ENCODE measurements around the gene KLC4.
A peak's percentile ranks its signal among the peaks of the same experiment; 100 is the strongest.
"Not testable (repeated sequence)": the region's sequence is repeated elsewhere in the genome, so short reads cannot be mapped to it uniquely, and the experiment has no call there.

Gene KLC4

DNA sequence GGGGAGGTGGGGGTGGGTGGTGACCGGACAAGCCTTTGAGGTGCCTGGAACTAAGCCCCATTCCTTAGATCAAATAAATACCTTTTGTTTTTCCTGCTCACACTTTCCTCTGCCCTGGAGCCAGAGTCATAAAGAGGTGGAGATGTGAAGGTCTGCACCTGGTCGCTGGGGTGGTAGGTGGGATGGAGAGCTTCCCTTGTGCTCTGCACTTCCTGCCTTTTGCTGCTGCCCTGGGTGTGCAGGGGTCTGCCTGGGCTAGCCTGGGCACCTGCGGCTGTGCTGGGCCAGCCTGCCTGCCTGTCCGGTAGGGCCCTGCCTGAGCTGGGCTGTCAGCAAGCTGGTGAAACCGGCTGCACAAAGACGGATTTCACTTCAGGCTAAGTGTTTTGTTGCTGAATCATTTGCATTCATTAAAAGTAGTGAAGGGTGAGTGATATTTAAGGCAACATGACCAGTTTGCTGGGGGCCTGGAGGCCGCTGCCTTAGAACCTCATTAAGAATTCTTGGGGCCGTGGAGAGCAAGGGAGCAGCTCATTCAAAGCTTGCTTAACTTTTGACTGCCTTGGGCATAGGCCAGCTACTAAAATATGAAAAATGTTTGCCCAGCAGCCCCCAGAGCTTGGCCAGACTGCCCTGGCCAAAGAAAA is 37.1 kb downstream of the KLC4 start:
- peak; percentile 67 for DNase-seq

DNA sequence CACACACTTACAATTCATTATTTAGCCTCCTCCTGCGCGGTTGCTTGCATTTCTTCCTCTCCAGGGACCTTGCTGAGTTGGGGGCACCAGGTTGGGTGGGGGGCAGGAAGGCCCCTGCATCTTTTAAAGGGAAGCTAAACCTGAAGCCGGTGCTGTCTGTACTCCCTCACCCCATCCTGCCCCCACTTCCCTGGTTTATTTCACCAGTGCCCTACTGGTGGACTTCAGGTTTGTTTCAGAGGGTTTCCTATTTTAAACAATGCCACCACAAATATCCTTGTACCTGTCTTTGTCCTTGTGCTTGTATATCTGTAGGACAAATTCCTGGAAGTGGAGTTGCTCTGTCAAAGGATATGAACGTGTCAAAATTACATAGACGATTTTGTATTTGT is 37.7 kb downstream of the KLC4 start:
- no peak for DNase-seq

DNA sequence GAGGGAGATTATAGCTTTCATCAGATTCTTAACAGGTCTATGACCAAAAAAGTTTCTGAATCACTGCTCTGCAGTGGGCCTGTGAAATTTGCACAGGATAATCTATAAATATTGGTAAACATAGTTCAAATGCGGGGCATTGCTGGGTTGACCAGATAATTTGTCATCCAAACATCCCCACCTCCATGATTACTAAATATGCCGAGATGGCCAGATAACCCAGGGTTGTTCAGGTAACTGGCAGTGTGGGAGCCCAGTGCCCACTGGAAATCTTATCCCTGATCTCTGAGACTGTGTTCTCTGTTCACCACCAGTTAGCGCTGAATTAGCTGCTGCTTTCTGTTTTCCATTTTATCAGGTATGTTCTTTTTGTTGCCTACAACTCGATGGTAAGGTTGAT is 38.1 kb downstream of the KLC4 start:
- no peak for DNase-seq

DNA sequence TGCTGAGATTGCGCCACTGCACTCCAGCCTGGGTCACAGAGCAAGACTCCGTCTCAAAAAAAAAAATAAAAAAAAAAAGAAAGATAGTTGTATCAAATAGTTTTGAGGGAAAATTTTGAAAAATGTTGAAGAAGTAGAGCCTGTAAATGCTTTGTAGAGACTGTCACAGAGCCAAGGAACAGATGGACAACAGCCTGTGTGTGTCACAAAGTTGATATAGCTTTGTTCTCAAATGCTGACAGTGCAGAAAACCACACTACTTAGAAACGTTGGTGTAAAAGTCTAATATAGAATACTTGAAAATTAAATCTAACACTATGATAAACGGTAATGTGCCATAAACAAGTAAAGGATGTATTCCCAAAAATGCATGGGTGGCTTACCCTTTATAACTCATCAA is 42.1 kb downstream of the KLC4 start:
- no peak for DNase-seq

DNA sequence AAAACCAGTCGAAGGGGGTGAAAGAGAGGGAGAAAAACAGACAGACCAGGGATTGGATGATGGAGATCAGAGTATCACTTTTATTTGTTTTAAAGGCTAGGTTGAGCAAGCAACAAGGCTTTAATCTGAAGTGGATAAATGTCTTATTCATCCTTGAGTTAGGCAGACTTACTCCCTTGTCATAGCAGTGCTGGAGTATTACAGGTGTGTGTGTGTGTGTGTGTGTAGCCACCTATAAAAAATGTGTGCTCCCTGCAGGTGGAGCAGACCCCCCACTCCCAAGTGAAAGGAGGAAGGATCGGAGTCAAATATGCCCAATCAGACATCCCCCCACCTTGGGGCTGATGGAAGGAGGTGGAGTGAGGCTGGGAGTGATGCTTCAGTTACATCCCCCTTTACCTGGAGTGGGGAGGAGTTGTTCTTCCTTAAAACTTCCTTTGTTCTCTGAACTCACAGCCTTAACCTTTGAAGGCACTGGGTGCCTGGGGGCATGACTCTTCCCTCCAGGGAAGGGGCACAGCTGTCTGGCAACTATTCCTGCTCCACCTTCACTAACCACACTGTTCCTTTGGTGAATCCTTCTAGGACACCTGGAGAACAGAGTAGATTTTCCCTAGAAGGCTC is 43.9 kb downstream of the KLC4 start:
- peak; percentile 43 for DNase-seq

DNA sequence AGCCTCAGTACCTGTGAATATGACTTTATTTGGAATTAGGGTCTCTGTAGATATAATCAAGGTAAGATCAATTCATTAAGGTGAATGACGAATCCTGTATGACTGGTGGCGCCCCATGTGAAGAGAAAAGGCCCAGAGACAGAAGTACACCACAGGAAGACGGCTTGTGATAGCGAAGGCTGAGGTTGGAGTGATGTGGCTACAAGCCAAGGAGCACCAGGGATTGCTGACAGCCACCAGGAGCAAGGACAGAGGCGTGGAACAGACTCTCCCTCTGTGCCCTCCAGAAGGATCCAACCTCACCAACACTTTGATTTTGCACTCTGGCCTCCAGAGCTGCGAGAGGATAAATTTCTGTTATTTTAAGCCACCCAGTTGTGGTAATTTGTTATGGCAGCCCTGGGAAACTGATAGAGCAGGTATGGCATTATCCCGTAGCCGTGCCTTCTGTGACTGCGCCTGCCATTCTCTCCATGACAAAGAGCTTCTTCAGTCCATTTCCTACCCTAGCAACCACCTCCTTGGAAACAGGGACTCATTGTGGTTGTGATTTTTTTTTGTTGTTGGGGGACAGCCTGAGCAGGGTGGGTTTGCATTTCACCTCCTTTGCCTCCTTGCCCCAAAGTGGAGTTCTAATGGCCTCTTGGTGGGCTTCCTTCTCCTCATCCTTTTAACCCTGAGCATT is 46.2 kb downstream of the KLC4 start:
- no peak for DNase-seq

DNA sequence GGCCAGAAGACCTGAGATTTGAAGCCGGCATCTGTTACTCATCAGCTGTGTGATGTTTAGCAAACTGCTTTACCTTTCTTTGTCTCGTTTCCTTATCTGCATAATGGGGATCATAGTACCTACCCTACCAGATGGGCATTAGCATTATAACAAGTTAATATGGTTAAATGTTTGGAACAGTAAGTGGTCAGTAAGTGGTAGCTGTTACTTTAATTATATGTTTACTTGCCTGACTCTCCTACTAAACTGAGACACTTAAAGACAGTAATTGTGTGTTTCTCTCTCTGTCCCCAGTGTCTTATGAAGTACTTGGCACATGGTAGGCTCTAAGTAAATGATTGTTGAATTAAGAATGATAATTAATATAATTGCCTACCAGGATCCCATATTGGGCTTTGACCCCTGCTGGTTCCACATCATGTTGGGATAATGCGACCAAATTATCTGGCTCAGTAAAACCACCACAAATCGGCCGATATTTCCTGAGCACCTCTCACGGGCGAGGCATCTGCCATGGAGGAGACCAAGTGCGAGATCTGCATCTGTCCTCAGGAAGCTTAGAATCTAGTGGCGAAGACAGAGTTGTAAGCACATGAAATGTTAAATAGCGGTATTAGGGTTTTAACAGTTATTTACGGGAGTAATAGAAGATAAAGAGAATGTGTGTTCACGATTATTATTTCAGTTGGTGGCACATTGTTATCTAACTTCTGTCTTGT is 48.1 kb downstream of the KLC4 start:
- DNase-seq, result no peak

DNA sequence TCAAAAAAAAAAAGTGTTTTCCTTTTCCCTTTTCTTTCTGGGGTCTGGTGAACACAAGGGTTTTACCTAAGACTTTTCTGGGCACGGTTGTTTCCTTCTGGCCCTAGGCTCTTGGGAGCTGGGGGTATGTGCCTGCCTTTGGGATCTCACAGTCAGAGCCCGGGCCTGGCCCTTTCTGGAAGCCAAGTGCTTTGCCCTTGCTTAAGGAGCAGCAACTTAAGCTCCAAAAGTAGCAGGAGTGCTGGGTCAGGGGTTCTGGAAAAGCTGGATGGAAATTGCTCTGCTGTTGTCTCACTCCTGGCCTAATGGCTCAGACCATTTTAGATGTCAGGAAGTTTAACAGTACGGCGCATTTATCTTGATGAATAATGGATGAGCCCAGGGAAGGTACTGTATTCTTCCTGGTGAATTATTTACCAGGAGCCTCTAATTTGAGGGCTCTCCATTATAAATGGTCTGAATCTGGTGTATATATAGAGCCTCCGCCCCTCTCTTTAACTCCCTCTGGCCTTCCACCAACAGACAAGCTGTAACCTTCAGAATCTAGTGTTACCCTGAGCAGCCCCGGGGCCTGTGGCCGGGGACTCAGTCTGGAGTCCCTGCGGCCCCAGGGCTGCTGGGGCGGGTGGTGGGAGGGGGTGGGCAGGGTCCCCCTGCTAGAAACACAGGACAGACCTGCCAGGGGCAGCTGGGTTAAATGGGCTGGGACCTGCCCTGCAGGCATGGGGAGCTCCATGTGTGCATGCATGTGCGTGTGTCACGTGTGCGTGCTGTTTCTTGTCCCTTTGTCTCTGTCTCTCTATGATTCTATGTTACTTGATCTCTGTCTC is 54.2 kb downstream of the KLC4 start:
- peak; percentile 95 for DNase-seq

DNA sequence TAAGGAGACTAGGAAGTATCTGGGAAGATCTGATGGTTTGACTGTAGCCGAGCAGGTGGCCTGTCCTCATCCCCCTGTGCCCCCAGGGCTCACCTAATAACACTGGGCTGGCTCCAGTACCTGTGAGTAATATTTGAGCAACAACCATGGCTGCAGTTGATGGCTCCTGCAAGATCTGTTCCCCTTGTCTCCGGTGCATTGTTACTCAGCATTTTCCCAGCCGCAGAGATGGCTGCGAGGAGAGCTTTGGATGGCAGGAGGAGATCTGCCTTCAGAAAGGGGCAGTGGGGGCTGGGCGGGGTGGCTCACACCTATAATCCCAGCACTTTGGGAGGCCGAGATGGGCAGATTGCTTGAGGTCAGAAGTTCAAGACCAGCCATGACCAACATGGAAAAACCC is 55.9 kb downstream of the KLC4 start:
- DNase-seq, result peak; percentile 12

DNA sequence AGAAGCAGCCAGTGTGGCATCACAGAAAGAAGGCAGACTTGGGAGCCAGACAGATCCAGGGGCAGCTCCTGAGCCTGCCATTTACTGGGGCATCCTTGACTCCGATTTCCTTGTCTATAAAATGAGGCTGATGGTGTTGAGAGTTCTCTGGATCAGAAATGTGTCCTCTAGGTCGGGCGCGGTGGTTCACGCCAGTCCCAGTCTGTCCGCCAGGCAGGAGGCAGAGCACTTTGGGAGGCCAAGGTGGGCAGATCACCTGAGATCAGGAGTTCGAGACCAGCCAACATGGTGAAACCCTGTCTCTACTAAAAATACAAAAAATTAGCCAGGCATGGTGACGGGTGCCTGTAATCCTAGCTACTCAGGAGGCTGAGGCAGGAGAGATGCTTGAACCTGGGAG is 58.0 kb downstream of the KLC4 start:
- DNase-seq, result not testable (repeated sequence)

DNA sequence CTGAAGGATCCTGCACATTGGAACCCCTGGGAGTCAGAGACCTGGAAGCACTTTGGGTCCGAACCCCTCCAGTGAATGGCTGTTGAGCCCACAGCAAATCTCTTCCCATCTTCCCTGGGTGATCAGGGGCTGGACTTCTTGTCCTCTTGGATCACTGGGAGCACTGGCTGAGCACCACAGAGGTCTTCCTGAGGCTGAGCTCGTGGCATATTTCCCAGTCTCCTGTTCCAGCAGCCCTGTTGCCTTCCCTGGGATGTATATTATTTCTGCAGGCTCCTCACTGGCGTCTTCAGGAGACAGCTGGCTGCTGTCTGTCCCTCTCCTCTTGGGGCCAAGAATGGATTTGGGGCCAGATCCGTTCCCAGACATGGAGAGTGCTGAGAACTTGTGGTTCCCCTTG is 60.1 kb downstream of the KLC4 start:
- DNase-seq, result no peak

DNA sequence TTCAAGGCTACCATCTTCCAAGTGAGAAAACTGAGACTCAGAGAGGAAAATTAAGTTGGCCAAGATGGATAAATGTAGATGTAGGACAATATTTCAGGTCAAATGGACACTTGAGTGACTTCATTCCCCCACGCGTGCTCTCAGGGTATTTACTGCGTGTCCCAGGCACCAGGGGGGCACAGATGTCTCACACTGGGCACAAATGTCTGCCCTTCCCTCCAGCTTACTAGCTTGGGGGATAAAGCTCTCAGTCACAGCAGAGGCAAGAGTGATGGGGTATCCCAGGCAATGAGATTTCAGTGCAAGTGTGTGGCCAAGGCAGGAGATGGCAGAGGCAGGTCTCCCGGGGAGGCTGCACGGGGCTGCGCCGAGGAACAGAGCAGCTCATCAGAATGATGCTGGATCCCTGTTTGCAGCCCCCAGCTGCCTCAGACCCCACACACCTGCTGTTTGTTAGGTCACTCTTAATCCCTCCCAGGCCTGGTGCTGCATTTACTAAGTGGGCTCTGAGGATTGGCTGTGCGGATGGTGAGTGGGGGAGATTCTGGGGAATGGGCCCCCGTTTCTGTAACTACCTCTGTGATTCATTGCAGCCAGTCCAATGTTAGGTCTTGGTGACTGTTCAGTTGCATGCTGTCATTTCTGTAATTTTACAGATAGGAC is 60.8 kb downstream of the KLC4 start:
- no peak for DNase-seq

DNA sequence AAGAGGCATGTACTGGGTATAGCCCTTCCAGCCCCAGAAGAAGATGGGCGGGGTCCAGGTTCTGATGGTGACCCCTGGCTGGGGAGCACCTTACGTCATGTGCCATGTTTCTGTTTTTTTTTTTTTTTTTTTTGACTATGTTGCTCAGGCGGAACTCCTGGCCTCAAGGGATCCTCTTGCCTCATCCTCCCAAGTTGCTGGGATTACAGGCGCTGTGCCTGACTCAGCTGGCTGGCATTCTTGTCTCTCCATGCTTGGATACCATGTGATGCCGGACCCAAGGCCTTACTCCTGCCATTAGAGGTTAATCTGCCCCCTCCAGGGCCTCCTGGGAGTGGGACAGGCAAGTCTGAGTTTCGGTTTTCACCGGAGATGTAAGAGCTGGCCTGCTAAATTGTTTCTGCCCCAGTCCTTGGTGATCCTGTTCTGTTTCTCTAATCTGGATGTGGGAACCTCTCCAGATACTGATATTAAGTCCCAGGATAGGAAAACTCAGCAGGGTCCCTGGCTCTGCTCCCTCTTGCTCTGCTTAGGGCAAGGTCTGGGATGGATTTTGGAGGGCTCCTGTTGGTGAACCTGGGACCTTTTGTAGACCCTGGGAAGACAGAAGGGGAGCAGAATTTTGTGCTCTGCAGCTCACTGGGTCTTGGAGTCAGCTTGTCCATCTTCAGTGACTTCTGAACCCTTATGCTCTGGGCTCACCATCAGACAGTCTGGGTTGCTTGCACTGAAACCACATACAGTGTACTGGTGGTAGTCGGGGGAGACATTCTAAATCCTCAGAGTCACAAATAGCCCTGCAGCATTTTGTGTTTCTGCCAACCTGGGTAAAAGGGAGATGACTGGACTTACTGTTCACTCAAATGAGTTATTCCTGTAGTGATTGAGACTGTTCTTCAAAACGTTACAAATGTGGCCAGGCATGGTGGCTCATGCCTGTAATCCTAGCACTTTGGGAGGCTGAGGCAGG is 61.8 kb downstream of the KLC4 start:
- DNase-seq, result no peak

DNA sequence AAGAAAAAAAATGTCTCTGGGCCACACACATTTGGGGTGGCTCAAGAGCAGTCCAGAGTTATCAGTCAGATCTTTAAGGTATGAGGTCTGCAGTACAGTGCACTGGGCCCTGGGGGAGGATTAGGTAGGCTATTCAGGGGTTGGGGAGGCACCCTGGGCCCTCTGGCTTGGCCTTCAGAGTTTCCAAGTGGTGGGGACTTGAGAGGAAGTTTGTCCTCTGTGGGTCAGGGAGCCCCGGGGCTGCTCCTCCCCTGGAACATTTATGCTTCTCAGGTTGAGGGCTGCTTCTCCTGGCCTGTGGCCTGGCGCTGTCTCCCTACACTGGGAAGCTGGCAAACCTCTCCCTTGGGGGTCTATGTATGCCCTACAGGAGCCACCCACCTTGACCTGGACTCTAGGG is 62.7 kb downstream of the KLC4 start:
- DNase-seq, result no peak

DNA sequence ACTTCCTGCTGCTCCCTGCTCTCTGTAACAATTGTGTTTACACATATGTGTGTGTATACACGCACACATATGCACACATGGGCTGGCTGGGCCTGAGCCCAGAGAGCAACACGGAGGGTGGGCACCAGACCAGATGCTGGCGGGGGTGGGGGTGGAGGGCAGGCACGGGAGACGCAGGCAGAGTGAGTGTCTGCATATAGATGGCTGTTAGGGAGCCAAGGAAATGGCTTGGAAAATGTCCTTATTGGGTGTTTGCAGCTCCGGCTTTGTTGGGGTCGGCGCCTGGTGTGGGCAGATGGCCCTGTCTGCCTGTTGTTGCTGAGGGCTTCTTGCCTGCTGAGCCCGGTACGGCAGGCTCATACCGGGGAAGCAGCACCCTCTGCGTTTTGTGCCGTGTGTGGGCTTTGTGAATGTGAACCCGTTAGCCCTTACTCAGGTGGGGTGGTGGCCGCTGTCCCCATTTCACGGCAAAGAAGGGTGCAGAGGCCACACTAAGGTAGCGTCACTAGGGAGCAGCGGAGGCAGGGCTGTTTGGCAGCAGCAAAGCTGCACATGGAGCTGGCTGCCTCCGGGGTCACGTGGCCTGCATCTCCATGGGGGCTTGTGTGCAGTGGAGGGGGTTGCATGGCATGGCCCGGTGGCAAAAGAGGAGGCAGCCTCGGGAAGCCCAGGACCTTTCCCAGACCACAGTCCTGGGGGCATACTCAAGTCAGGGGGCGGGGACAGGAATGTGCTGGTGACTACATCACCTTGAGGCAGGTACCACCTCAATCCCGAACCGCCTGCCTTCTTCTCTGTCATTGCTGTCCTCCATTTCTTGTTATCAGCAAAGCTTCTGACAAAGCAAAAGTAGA is 64.3 kb downstream of the KLC4 start:
- no peak for DNase-seq

DNA sequence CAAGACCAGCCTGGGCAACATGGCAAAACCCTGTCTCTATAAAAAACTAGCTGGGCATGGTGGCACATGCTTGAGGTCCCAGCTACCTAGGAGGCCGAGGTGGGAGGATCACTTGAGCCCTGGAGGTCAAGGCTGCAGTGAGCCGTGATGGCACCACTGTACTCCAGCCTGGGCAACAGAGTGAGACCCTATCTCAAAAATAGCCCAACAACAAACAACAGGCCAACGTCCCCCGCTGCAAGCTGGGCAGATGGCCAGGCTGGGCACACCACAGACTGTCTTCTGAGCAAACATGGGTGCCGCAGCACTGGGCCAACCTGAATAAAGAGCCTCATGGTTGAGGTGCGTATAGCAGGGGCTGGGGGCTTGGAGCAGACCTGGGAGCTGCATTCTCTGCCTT is 65.0 kb downstream of the KLC4 start:
- DNase-seq, result no peak

Data from DMS79 treated with DMSO at 0.1 percent for 48 hours (cell line).